Upper lobe of right lung (tissue), 1 donor: ENCODE data around the gene MAP7D3. TPM values are rescaled to one million over a fixed set of nuclear protein-coding genes. Genes with fewer than 3 reads are reported as not detected.
A peak's percentile ranks its signal among the peaks of the same experiment; 100 is the strongest.

ENCODE experiments used
- ATAC-seq: fragments of 200-7000 bp; cut with Tn5 transposase; one replicate; pipeline ENCODE4 v1.9.1; 2020; ENCODE audit warnings: mild to moderate bottlenecking, moderate library complexity
- DNase-seq: peaks from one replicate; pipeline ENCODE4 v3.0.0-alpha.2; 2020
- H3K27ac ChIP-seq: fragments of 200-600 bp; one replicate; pipeline ENCODE4 v1.8.0; 2022
- H3K27me3 ChIP-seq: fragments of 200-600 bp; one replicate; pipeline ENCODE4 v1.8.0; 2022; ENCODE audit warnings: mild to moderate bottlenecking
- H3K36me3 ChIP-seq: fragments of 200-600 bp; one replicate; pipeline ENCODE4 v1.8.0; 2022
- H3K4me1 ChIP-seq: fragments of 200-600 bp; one replicate; pipeline ENCODE4 v1.8.0; 2022
- H3K4me3 ChIP-seq: fragments of 200-600 bp; one replicate; pipeline ENCODE4 v1.8.0; 2022; ENCODE audit warnings: mild to moderate bottlenecking
- H3K9me3 ChIP-seq: fragments of 200-600 bp; one replicate; pipeline ENCODE4 v1.8.0; 2022
- CTCF ChIP-seq: fragments of 200-600 bp; IDR thresholded peaks from one replicate; pipeline ENCODE4 v1.8.0; 2022; ENCODE audit warnings: antibody characterized with exemption
- intact Hi-C: fragments of 100-400 bp; cut with DNase I; formaldehyde crosslinking; loops from one replicate; pipeline ENCODE4 v1.11.0; 2022
- total RNA-seq: library from RNA; stranded (reverse); fragmentation: NEBNext Ultra II Directional; extraction: Animal tissue kit (Norgen Biotek cat#: 25700); gene quantifications from one replicate; pipeline ENCODE4 v1.2.1, GENCODE V29; 2021
- donor health status: DM: no; HTN: yes; CAD: no; lungs with severe emphysema.

MAP7D3 gene
- total RNA-seq, 1 donor from 2014 or later = 7.9 TPM

GRCh38 chrX:136214551-136214950 lies 36.6 kb downstream of the MAP7D3 start:
- no peaks in the 10 kb centered on the region for H3K36me3 ChIP-seq
- no peak overlapping the region for H3K27ac ChIP-seq
- H3K9me3 ChIP-seq = no peaks in the 10 kb centered on the region
- intact Hi-C loops = loop anchor here (5.0 kb wide), 1 partner anchor 47 kb away; no protein-coding TSS in a partner anchor
- TF ChIP-seq CTCF = no peak
- no peak for DNase-seq
- H3K4me1 ChIP-seq = no peaks in the 10 kb centered on the region
- no peaks in the 10 kb centered on the region for H3K27me3 ChIP-seq
- peak; percentile 32 for ATAC-seq
- H3K4me3 ChIP-seq = no peak overlapping the region

GRCh38 chrX:136212557-136213111 lies 38.6 kb downstream of the MAP7D3 start:
- ATAC-seq = no peak
- H3K4me3 ChIP-seq = no peak overlapping the region
- no peak for DNase-seq
- intact Hi-C loops = loop anchor here (5.0 kb wide), 1 partner anchor 45 kb away; no protein-coding TSS in a partner anchor
- TF ChIP-seq CTCF = no peak
- H3K27me3 ChIP-seq = no peaks in the 10 kb centered on the region
- no peak overlapping the region for H3K27ac ChIP-seq
- H3K4me1 ChIP-seq = peaks cover 3% of the 10 kb centered on the region
- no peaks in the 10 kb centered on the region for H3K36me3 ChIP-seq
- no peaks in the 10 kb centered on the region for H3K9me3 ChIP-seq

GRCh38 chrX:136211766-136212556 lies 39.2 kb downstream of the MAP7D3 start:
- Histone ChIP-seq H3K36me3 (peaks cover 4% of the 10 kb centered on the region), H3K9me3 (no peaks in the 10 kb centered on the region), H3K27ac (no peak overlapping the region), H3K4me3 (no peak overlapping the region), H3K27me3 (no peaks in the 10 kb centered on the region), H3K4me1 (peaks cover 3% of the 10 kb centered on the region)
- TF ChIP-seq CTCF = no peak
- no peak for ATAC-seq
- no peak for DNase-seq
- intact Hi-C loops = loop anchor here (5.0 kb wide), 1 partner anchor 45 kb away; no protein-coding TSS in a partner anchor

- ATAC-seq = peak; percentile 43
- H3K9me3 ChIP-seq = no peaks in the 10 kb centered on the region
- no peak overlapping the region for H3K4me3 ChIP-seq
- peaks cover 3% of the 10 kb centered on the region for H3K4me1 ChIP-seq
- TF ChIP-seq CTCF = no peak
- H3K27me3 ChIP-seq = no peaks in the 10 kb centered on the region
- no peak for DNase-seq
- intact Hi-C loops = loop anchor here (5.0 kb wide), 1 partner anchor 44 kb away; no protein-coding TSS in a partner anchor
- H3K27ac ChIP-seq = no peak overlapping the region
- peaks cover 4% of the 10 kb centered on the region for H3K36me3 ChIP-seq
These were observed 40.4 kb downstream of the MAP7D3 start for GRCh38 chrX:136210806-136211205.

GRCh38 chrX:136210243-136210642 lies 41.0 kb downstream of the MAP7D3 start:
- peak; percentile 42 for ATAC-seq
- intact Hi-C loops = loop anchor here (5.0 kb wide), 1 partner anchor 43 kb away; no protein-coding TSS in a partner anchor

More at GRCh38 chrX:136210243-136210642, 41.0 kb downstream of the MAP7D3 start:
- DNase-seq = no peak
- peaks cover 4% of the 10 kb centered on the region for H3K36me3 ChIP-seq
- TF ChIP-seq CTCF = no peak
- H3K4me3 ChIP-seq = no peak overlapping the region
- peaks cover 7% of the 10 kb centered on the region for H3K4me1 ChIP-seq
- no peaks in the 10 kb centered on the region for H3K27me3 ChIP-seq
- H3K9me3 ChIP-seq = no peaks in the 10 kb centered on the region
- H3K27ac ChIP-seq = no peak overlapping the region
